HG02763 (cell line): Measurements from ENCODE around the gene SKIDA1.

Experiments
- ATAC-seq: cut with Tn5 transposase; IDR thresholded peaks from one replicate; pipeline ENCODE4 v1.9.1; 2021; ENCODE audit warnings: mild to moderate bottlenecking, moderate library complexity; ENCODE audit not compliant: unreplicated experiment

The SKIDA1 gene

DNA sequence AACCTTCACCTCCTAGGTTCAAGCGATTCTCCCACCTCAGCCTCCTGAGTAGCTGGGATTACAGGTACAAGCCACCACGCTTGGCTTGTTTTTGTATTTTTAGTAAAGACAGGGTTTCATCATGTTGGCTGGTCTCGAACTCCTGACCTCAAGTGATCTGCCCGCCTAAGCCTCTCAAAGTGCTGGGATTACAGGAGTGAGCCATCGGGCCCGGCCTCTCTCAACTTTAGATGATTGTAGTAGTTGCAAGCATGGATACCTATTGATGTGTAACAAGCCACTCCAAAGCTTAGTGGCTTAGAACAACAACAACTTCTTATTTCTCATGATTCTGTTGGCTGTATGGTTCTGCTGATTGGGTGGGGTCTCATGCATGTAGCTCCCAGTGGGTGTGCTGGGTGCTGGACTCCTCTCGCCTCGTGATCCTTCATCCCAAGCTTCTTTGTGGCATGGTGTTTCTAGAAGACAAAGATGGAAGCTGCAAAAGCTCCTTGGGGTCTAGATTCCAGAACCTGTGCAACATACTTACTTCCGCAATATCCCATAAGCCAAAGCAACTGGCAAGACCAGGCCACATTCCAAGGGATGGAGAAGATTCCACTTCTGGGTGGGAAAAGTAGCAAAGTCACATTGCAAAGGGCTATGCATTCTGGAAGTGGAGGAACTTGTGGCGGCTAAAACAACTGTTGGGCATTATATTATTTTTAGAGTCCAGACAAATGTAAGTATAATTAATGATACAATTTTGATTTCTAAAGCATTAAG, 37.9 kb downstream of the SKIDA1 start:
- no peak for ATAC-seq

DNA sequence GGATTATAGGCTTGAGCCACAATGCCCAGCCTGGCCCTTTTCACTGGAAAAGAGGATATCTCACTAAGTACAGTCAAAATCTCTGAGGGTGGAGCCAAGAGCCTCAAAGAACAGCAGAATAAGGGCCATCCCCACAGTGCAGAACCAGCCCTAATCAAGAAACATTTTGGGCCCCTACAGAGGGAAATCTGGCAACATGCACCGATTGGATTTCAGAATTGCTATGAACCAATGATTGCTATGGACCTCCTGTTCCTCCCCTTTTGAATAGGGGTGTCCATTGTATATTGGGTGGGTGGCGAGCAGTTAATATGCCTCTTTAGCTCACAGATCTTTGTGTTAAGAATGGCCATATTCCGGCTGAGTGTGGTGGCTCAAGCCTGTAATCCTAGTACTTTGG, 42.7 kb downstream of the SKIDA1 start:
- ATAC-seq, result no peak

DNA sequence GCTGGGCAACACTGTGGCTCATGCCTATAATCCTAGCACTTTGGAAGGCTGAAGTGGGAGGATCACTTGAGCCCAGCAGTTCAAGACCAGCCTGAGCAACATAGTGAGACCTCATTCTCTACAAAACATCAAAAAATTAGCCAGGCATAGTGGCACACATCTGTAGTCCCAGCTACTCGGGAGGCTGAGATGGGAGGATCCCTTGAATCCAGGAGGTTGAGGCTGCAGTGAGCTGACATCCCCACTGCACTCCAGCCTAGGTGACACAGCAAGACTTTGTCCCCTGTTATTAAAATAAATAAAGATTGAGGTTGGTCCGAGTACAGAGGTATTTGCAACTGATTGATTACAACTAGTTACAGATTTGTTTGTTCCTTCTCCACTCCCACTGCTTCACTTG, 44.1 kb downstream of the SKIDA1 start:
- ATAC-seq, result no peak

DNA sequence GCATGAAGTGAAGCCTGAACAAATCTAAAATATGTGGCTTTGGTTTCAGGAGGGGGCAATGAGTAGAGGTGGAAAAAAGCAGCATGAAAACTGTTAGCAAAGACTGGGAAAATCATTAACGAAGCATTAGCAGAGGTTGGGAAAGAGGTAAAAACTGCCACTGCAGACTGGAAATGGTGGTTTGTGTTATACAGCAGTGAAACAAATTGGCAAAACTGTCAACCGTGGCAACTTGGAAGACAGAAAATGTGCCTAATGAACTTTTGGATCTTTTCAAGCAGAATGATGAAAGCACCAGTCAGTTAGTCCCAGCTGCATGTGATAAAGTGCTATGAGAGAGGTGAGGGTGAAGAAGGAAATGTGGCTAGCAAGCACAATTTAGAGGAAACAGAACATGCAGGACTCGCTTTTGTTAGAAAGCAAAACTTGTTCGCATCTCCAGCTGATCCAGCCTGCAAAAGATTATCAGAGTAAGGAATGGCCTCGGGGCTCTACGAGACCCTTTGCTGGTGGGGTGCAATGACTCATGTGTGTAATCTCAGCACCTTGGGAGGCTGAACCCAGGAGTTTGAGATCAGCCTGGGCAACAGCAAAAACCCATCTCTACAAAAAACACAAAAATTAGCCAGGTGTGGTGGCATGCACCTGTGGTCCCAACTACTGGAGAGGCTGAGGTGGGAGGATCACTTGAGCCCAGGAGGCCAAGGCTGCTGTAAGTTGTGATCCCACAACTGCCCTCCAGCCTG, 45.7 kb downstream of the SKIDA1 start:
- ATAC-seq, result no peak

DNA sequence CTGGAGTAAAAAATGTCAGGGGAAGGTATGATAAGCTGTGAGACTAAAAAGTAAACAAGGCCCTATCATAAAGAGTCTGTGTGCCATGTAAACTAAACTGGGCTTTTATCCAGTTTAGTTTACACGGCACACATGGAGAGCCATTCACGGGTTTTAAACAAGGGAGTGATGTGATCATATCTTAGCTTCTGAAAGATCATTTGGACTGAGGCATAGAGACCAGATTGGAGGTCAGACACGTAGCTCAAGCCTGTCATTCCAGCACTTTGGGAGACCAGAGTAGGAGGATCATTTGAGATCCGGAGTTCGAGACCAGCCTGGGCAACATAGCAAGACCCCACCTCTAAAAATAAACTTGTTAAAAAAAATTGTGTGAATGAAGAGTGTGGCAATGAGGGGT, 50.1 kb downstream of the SKIDA1 start:
- ATAC-seq, result no peak

DNA sequence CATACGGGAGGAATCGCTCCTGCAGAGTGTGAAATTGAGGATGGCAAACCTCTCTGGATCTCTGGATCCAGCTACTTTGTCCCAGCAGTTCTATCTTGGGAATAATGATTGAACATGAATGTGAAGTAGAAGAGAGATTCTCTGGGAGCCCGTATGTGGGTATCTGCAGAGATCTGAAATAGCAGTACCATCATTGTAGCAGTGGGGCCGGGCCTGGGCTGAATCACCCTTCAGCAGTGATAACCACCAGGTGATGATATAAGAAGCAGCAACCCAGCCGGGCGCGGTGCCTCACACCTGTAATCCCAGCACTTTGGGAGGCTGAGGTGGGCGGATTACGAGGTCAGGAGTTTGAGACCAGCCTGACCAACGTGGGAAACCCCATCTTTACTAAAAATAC, 51.9 kb downstream of the SKIDA1 start:
- ATAC-seq, result no peak

DNA sequence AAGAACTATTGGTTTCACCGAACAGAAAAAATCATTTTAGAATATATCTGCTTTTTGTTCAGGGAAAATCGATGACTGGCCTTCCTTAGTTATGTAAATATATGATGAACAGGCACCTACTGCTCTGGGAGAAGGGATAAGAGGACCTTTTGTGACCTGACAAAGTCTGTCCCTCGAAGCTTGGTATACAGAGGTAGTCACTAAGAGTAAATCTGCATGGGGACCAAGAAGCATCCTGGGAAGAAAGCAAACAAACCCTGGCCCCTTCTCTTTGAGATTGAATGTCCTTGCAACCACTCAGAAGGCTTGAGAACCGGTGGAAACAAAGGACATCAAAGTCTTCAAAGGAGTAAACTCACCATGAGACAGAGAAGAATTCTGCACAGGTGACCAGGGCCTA, 52.3 kb downstream of the SKIDA1 start:
- no peak for ATAC-seq

DNA sequence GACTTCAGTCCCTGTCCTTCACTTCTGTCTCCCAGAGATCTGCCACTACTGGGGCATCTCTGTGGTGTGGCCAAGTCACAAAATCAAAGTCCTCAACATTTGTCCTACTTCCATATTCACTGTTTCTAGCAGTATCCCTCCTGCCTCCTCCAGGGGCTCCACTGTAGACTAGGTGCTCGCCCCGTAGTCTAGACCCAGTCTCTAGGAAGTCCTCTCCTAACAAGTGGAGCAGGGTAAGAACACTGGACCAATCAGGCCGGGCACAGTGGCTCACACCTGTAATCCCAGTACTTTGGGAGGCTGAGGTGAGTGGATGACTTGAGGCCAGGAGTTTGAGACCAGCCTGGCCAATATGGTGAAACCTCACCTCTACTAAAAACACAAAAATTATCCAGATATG, 57.4 kb downstream of the SKIDA1 start:
- ATAC-seq, result no peak

DNA sequence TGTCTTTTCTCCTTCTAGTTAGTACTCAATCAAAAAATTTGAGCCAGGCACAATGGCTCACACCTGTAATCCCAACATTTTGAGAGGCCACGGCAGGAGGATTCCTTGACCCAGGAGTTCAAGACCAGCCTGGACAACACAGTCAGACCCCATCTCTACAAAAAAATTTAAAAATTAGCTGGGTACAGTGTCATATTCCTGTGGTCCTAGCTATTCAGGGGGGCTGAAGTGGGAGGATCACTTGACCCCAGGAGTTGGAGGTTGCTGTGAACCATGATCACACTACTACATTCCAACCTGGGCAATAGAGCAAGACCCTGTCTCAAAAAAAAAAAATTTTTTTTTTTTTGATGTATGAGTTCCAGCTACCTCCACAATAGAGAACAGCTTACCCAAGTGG, 57.8 kb downstream of the SKIDA1 start:
- no peak for ATAC-seq

DNA sequence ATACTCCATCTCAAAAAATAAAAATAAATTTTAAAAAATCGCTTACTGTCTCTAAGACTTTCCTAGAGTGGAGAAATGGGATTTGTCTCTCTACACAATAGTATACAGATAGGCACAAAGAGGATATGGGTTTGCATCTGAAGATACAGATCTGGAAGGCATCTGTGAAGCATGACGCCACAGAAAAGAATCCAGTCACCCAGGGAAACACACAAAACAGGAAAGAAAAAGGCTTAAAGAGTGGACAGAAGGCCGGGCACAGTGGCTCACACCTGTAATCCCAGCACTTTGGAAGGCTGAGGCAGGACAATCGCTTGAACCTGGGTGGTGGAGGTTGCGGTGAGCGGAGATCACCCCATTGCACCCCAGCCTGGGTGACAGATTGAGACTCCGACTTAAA, 61.3 kb downstream of the SKIDA1 start:
- no peak for ATAC-seq
